GM21717 (cell line): ENCODE results near the gene BEND7.
"Not testable (repeated sequence)": the region's sequence is repeated elsewhere in the genome, so short reads cannot be mapped to it uniquely, and the experiment has no call there.

Source experiments
- ATAC-seq: cut with Tn5 transposase; IDR thresholded peaks from one replicate; pipeline ENCODE4 v1.9.1; 2021; ENCODE audit warnings: mild to moderate bottlenecking, moderate library complexity; ENCODE audit not compliant: unreplicated experiment

Gene BEND7

DNA sequence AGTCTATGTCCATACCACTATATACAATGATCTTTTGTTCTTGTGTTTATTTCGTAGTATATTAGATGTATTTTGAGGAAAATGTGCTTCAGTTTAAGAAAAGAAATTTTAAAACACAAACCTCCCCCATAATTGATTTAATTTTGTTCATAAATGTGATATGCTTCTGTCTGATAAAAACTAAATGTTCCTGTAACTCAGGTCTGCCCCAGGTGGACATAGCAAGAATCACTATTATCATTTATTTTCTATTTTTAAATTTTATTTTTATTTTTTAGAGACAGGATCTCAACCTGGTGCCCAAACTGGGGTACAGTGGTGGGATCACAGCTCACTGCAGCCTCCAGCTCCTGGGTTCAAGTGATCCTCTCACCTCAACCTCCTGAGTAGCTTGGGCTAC is 43.2 kb downstream of the BEND7 start:
- no peak for ATAC-seq

- ATAC-seq, result no peak
Observed at GRCh38 chr10:13483951-13484350, 44.9 kb downstream of the BEND7 start.

DNA sequence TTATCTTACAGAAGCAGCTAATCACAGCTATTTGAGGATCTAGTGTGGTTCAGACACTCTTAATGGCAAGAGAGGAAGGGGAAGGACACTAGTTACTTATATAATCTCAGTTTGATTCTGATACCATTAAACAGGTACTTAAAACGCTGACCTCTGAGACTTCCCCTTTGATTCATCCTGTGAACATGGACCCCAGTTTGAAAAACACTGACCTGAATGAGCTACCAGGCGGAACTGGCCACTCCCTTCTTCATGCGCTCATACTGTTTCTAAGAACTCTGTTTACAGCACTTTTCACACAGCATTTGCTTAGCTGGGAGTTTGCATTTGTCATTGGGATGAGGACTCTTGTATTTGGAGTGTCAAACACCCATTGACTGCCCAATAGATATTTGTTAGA is 45.7 kb downstream of the BEND7 start:
- ATAC-seq, result no peak

GRCh38 chr10:13481690-13482089 is 47.1 kb downstream of the BEND7 start:
- ATAC-seq, result no peak

- no peak for ATAC-seq
Observed at GRCh38 chr10:13475124-13475523, 53.7 kb downstream of the BEND7 start.

DNA sequence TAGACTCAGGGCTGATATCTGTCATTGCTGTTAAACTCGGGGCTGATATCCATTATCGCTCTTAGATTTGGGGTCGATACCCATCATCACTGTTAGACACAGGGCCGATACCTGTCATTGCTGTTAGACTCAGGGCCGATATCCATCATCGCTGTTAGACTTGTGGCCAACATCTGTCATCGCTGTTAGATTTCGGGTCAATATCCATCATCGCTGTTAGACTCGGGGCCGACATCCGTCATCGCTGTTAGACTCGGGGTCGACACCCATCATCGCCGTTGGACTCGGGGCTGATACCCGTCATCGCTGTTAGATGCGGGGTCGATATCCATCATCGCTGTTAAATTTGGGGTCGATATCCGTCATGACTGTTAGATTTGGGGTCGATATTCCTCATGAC is 54.8 kb downstream of the BEND7 start:
- no peak for ATAC-seq

GRCh38 chr10:13472359-13472758 is 56.5 kb downstream of the BEND7 start:
- ATAC-seq, result no peak

DNA sequence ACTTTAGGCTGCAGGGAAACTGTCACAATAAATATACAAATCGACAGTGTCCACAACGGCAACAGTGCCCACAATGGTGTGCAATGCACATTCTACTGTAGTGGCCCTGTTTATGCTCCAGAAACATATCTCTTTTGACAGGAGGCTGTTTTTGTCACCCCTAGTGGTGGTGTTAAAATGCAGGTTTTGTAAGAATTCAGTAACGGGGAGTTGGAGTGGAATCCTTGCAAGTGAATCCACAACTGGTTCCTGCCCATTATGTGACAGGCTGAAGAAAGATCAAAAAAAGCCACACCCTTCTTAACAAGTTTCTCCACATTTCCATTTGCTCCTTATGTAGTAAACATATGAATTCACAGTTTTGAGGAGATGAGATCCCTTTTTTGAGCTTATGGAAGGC is 58.5 kb downstream of the BEND7 start:
- no peak for ATAC-seq

DNA sequence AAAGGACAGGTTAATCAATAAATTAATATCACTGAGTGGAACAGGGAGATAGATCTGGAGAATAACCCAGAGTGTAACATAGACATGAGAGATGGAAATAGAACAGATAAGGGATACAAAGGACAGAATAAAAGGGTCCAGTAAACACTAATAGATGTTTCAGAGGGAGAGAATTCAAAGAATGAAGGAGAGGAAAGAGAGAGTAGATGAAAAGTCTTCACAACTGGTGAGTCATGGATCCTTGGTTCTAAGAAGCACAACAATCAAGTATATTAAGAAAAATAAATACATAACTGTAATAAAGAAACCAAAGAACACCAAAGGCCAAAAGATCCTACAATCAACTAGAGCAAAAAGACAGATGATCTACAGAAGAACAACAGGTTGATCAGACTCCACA is 66.3 kb downstream of the BEND7 start:
- no peak for ATAC-seq

DNA sequence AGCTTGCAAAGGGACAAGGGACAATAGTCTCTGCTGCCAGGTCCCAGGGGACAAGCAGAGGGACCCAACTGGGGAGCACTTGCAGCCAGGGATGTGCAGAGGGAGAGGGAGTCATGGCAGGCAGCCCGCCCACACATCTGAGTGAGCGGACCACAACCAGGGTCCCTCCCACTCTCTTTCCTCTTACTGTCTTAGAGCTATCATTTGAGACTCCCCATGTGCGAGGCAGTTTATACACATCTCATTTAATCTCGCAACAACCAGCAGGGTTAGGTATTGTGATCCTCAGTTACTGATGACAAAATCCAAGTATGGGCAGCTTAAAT is 70.2 kb downstream of the BEND7 start:
- no peak for ATAC-seq

DNA sequence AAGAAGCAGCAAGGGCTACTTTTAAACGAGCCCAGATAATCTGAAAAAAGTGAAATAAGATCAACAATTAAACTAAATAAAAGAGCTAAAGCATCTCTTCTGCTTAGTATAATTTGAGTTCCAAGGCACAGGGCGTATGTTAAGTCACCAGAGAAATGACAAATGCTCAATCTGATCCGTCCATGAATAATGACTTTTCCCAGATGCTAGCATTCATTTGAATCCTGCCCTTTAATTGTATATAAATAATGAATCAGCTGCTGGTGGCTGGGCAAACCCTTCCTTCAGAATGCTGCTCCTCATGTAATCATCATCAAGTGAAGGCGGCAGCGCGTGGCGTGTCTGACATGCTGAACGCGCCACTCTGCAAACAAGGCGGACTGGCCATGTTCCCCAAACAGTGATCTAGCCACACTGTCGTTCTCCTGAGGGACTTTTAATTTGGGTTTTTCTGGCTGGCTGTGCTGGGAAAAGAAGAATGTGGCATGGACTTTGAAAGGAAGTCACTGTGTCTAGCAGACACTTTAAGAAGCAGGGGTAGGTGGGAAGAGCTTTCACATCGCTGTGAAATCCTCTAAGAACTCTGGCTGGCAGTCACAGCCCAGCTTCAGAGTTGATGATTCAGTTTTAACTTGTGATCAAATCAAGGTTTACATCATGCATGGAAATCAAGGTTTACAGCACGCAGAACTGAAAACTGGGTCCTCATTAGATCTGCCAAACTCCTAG is 70.7 kb downstream of the BEND7 start:
- ATAC-seq, result no peak

DNA sequence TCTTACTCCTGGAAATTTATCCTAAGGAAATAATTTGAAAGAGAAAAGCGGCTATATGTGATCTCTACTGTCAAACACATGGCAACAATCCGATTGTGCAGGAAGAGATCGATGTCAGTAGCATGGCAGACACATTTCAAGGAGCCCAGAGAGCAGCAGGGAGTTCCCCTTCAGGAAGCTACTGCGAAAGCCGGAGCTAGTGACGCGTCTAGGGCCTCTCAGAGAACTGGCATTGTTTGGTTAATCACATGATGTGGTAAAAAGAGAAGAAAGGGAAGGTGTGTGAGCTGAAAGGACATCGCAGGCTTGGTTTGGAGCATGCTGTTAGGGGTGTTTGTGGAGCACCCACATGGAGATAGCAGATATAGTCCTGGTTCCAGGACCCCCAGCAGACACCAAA is 74.9 kb downstream of the BEND7 start:
- ATAC-seq, result no peak

GRCh38 chr10:13450069-13450468 is 78.7 kb downstream of the BEND7 start:
- ATAC-seq, result no peak

- ATAC-seq, result no peak
Observed at GRCh38 chr10:13449296-13449695, 79.5 kb downstream of the BEND7 start.

- ATAC-seq, result no peak
Observed at GRCh38 chr10:13448216-13448615, 80.6 kb downstream of the BEND7 start.

DNA sequence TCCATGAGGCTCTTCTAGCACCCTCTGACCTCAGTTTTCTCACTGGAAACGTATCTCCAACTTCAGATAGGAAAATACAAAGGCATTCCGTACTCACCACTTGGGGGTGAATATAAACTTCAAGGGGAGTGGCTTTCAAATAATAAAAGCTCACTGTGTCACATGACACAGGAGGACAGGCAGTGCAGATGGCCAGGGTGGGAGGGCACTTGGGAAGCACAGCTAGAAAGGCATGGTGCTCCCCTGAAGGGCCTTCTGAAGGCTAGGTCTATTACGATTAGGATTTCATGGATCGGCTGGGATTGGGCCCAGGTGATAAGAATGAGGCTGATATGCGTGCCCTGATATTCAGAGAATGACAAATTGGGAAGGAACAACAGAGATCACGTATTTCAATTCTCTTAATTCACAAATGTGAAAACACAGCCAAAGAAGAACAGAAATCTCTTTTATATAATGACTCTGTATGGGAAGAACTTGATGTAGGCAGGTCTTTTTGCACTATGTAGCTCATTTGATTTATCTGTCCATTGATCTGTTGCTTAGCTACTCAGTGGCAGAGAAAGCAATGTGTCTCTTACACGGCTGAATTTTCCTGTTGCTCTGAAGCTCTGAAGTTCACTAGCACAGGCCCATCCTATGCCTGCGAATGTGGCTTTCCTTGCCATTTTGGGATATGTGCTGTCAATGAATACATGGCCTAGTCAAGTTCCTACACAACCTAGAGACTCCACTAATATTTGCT is 83.0 kb downstream of the BEND7 start:
- ATAC-seq, result no peak

GRCh38 chr10:13441476-13441875 is 87.3 kb downstream of the BEND7 start:
- no peak for ATAC-seq

- ATAC-seq, result no peak
Observed at GRCh38 chr10:13440185-13441061, 88.4 kb downstream of the BEND7 start.

DNA sequence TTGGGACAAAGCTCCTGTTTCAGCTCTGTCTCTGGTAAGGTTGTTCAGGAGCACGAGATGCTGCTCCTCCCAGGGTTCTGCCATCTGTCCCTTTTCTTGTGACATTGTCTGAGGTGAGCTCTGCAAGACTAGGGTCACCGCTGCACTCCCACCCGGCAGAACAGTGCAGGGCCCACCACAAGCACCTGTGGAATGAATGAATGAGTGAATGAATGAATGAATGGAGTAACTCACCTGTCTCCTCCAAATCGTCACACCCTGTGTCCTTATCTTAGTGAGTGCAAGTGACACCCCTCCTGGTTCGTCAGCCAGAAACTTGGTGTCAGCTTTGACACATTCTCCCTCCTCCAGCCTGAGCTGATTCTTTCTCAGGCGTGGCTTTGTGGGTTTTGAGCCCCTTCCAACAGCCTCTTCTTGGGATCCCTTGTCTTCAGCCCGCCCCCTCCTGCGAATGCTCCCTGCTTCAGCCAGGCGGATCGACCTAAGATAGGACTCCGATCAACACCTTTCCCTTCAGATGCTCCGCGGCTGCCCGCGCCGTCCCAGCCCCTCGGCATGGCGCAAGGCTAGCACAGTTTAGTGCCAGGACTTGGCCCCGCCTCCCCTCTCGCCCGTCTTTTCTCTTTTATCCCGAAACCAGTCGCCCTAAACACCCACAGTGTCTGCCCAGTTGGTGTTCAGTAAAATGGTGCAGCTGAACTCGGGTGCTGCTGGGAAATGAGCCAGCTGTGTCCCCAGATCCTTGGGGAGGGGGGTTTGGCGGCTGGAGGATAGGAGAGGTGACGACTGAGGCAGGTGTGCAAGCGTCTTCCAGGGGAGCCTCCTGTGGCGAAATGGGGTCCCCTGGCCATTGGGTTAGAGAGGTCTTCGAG is 89.3 kb downstream of the BEND7 start:
- ATAC-seq, result no peak

- no peak for ATAC-seq
Observed at GRCh38 chr10:13437026-13437555, 91.7 kb downstream of the BEND7 start.

GRCh38 chr10:13427943-13428342 is 100.9 kb downstream of the BEND7 start:
- not testable (repeated sequence) for ATAC-seq
